HCEC 1CT (cell line): ENCODE measurements around the gene OPCML.

Experiments
- DNase-seq: peaks from one replicate; pipeline ENCODE4 v3.0.0-alpha.2; 2017

The OPCML gene

GRCh38 chr11:132638423-132638822 is 893.9 kb downstream of the OPCML start:
- no peak for DNase-seq

GRCh38 chr11:132636523-132636922 is 895.8 kb downstream of the OPCML start:
- DNase-seq, result no peak

DNA sequence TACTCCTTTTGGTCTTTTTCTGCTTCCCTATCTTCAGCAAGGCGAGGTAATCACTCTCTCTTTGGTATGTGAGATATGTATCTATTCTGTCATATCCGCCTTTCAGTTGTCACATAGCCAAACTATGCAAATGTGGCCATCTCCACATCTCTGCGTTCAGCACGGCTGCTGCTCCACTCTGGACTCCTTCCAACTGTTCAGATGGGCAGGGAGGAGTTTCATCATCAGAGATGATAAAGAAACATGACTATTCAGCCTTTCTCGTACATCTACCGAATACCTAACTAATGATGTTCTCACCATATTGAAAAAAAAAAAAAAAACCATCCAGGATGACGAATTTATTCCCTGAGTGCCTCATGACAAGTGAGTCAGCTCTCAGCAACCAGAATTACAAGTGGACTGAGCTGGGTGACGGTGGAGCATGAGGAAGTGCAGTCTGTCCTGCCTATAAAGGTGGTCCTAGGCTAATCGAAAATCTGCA is 899.6 kb downstream of the OPCML start:
- DNase-seq, result peak; percentile 97

DNA sequence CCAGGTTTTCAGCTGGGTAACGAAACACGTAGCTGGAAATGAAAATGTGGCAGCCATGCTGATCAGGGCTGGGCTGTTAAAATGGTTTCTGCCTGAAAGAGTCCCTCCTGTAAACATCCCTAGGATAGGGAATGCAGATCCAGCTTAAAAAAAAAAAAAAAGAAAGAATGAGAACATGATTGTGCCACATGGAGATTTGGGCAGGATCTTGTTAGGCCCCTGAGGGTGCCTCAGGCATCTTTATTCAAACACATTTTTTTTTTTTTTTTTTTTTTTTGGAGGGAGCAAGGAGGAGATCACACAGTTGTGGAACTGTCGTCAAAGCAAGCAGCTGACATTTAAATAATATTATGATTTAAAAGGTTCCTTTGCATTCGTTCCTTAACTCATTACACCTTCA is 900.3 kb downstream of the OPCML start:
- no peak for DNase-seq

GRCh38 chr11:132627981-132628380 is 904.3 kb downstream of the OPCML start:
- no peak for DNase-seq

GRCh38 chr11:132626446-132626845 is 905.9 kb downstream of the OPCML start:
- no peak for DNase-seq

GRCh38 chr11:132623511-132623910 is 908.8 kb downstream of the OPCML start:
- DNase-seq, result no peak

- no peak for DNase-seq
Measured at GRCh38 chr11:132621976-132622580, 910.2 kb downstream of the OPCML start.

GRCh38 chr11:132620423-132620822 is 911.9 kb downstream of the OPCML start:
- no peak for DNase-seq

DNA sequence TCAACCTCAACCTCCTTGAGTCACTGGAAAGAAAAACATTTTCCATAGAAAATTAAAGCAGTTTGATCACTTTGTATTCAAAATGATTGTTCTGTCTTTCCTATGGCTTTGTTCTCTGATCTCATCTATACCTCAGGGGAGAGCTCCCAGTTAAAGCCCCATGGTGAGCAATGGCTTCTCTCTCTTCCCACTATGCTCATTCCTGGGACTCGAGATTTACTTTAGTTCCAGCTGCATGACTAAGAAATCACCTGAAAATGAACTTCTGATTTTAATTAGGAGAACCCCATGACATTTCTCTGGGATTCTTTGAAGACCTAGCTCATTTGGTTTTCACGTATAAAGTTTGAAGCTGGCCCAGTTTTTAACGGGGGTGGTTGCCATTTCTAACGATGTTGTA is 921.5 kb downstream of the OPCML start:
- DNase-seq, result no peak

- DNase-seq, result no peak
Measured at GRCh38 chr11:132610216-132610615, 922.1 kb downstream of the OPCML start.

- no peak for DNase-seq
Measured at GRCh38 chr11:132607575-132607974, 924.7 kb downstream of the OPCML start.

- DNase-seq, result peak; percentile 25
Measured at GRCh38 chr11:132605825-132606570, 926.3 kb downstream of the OPCML start.

DNA sequence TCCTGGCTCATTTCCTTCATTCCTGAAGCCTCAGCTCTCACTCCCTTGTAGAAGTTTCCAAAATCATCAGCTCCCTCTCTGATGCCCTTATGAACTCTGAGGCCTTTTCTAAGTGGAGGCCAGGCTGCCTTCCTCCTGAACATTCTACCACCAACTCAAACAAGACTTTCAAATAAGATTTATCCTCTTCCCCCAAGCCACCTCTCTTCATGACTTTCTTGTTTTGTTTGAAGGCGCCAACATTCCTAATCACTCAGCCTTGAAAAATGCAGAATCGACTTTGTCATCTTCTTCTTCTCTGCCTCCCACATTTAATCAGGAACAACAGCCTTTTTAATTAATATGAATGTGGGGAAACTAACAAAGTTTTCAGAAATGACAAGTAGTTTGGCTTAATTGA is 927.9 kb downstream of the OPCML start:
- peak; percentile 50 for DNase-seq

- no peak for DNase-seq
Measured at GRCh38 chr11:132601875-132602274, 930.4 kb downstream of the OPCML start.

GRCh38 chr11:132595711-132596134 is 936.6 kb downstream of the OPCML start:
- DNase-seq, result no peak

DNA sequence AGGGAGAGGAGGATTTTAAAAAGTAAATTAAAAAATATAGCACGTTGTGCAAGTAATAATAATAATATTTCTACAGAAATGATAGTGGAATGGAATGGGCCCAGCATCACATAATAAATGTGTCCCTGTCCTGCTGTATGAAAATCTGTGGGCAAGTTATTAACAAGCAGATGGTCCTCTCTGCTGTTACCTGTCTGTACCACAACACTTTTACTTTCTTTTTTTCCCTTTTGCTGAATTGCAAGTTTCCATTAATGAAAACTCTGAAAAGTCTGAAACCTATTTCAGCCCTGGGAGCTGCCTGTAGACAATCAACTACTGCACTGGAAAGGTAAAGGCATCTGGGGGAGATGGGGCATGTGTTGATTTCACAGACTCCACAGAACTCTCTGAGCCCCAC is 937.1 kb downstream of the OPCML start:
- DNase-seq, result no peak

GRCh38 chr11:132590986-132591385 is 941.3 kb downstream of the OPCML start:
- DNase-seq, result no peak

DNA sequence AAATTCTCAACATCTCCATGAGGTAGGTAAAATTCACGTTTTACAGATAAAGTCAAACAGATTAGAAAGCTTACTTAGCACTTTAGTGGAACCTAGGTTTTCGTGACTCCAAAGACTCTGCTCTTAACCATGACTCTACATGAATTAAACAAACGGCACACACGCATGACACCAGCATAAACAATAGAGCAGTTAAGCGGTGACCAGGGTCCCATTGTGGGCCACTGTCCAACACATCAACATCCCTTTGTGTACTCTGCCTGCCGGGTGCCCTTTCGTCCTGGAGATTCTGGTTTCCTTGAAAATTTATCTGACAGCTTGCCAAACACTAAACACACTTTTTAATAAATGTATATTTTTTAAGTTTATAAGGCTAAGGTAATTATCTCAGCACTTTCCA is 941.7 kb downstream of the OPCML start:
- no peak for DNase-seq

- no peak for DNase-seq
Measured at GRCh38 chr11:132589791-132590190, 942.5 kb downstream of the OPCML start.

- DNase-seq, result peak; percentile 52
Measured at GRCh38 chr11:132588366-132588765, 943.9 kb downstream of the OPCML start.

GRCh38 chr11:132587716-132588115 is 944.6 kb downstream of the OPCML start:
- no peak for DNase-seq

DNA sequence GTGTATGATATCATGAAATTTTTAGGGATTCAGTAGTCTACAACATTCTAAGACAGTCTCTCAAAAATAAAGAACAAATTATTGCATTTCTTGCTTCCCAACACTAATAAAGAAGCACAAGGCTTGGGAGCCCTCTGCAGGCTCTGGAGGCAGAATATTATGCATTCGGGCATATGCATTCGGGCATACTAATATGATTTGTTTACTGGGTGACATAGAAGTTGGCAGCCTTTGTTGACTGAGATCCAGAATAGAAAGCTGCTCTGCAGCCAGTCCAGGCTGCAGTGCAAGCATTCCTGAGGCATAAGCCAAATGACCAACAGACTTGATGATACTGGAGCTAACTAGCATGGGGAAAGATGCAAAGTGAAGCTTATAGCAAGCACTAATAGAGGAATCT is 945.5 kb downstream of the OPCML start:
- no peak for DNase-seq

- DNase-seq, result no peak
Measured at GRCh38 chr11:132579634-132580327, 952.5 kb downstream of the OPCML start.
